Stimulated activated memory B cell treated with anti-CD40 and anti-IgM and Interleukin-4, amounts not matched to agents 10 μg/mL and 1 μg/mL and 100 μg/mL, for 72 hours (primary cell): ENCODE measurements around the gene C15orf39.
"Not testable (repeated sequence)": the region's sequence is repeated elsewhere in the genome, so short reads cannot be mapped to it uniquely, and the experiment has no call there.

ENCODE experiments used
- ATAC-seq: fragments of 150-1000 bp; cut with Tn5 transposase; 2 replicates; pipeline ENCODE4 v1.10.0; 2021
- H3K27ac Mint-ChIP-seq: one replicate; pipeline ENCODE4 v1.8.0; 2022; ENCODE audit warnings: mild to moderate bottlenecking, mixed read lengths
- H3K27me3 Mint-ChIP-seq: one replicate; pipeline ENCODE4 v1.8.0; 2022; ENCODE audit warnings: mixed read lengths
- H3K36me3 Mint-ChIP-seq: one replicate; pipeline ENCODE4 v1.8.0; 2022; ENCODE audit warnings: mixed read lengths
- H3K4me1 Mint-ChIP-seq: one replicate; pipeline ENCODE4 v1.8.0; 2022; ENCODE audit warnings: mixed read lengths
- H3K4me3 Mint-ChIP-seq: one replicate; pipeline ENCODE4 v1.8.0; 2022; ENCODE audit warnings: mild to moderate bottlenecking, moderate library complexity, mixed read lengths
- H3K9me3 Mint-ChIP-seq: one replicate; pipeline ENCODE4 v1.8.0; 2022; ENCODE audit warnings: mixed read lengths

The C15orf39 gene

GRCh38 chr15:75225951-75226732 is 24.5 kb downstream of the C15orf39 start:
- Mint-ChIP-seq H3K36me3 (no peaks in the 10 kb centered on the region), H3K27me3 (peaks cover 62% of the 10 kb centered on the region), H3K9me3 (no peaks in the 10 kb centered on the region), H3K27ac (no peak overlapping the region), H3K4me3 (no peak overlapping the region), H3K4me1 (no peaks in the 10 kb centered on the region)
- ATAC-seq, result no peak

- peaks cover 70% of the 10 kb centered on the region for H3K27me3 Mint-ChIP-seq
- ATAC-seq, H3K9me3 Mint-ChIP-seq, H3K4me3 Mint-ChIP-seq, H3K36me3 Mint-ChIP-seq, H3K4me1 Mint-ChIP-seq, H3K27ac Mint-ChIP-seq: not testable (repeated sequence)
Observed at GRCh38 chr15:75227112-75227511, 25.4 kb downstream of the C15orf39 start.

DNA sequence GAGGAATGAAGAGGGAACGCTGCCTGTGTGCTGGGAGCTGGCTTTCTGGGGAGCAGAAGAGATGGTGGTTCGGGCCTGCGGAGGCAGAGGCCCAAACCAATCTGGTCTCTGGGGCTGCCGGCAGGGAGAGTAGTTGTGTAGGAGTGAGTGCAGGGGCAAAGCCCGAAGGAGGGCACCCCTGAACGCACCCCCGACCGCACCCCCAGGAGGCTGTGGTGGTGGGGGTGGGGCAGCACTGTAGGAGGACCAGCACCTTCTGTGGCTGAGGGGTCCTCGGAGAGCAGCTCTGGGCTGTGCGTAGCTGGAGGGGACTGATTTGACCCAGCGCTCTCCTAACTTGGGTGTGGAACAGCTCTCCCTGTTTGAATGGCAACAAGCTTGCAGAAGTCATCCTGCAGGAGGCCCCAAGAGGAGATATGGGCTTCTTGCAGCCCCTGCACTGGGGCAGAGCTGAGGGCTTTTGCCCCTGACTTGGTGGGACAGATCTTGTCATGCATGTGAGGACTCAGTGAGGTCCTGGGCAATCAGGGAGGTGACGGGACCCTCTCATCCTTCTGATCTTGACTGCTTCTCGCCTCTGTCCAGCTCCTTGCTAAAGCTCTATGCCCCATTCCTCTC is 26.1 kb downstream of the C15orf39 start:
- Mint-ChIP-seq H3K36me3 (no peaks in the 10 kb centered on the region), H3K4me1 (no peaks in the 10 kb centered on the region), H3K27me3 (peaks cover 77% of the 10 kb centered on the region), H3K9me3 (no peaks in the 10 kb centered on the region), H3K27ac (no peak overlapping the region), H3K4me3 (no peak overlapping the region)
- ATAC-seq, result no peak

DNA sequence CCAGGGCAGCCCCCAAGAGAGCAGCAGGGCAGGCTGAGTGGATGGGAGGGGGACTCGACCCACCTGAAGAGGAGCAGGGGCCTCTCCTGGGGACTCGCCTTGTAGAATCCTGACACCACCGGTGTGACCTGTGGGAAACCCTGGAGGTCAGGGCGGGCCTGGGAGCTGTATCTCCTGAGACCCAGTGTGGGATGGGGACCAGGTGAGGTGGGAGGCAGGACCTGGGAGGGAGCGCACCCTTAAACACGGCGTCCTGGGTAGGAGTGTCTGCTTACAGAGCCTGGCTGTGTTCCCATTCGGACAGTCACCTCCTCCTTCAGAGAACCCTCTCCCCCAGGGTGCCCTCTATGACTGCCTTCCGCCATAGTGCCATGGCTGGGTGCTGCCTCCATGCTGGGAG is 27.1 kb downstream of the C15orf39 start:
- no peaks in the 10 kb centered on the region for H3K36me3 Mint-ChIP-seq
- no peak overlapping the region for H3K27ac Mint-ChIP-seq
- ATAC-seq, result no peak
- peaks cover 87% of the 10 kb centered on the region for H3K27me3 Mint-ChIP-seq
- H3K9me3 Mint-ChIP-seq, result no peaks in the 10 kb centered on the region
- no peaks in the 10 kb centered on the region for H3K4me1 Mint-ChIP-seq
- no peak overlapping the region for H3K4me3 Mint-ChIP-seq

- H3K36me3 Mint-ChIP-seq, result no peaks in the 10 kb centered on the region
- H3K4me1 Mint-ChIP-seq, result no peaks in the 10 kb centered on the region
- ATAC-seq, result no peak
- no peaks in the 10 kb centered on the region for H3K9me3 Mint-ChIP-seq
- H3K4me3 Mint-ChIP-seq, result no peak overlapping the region
- H3K27ac Mint-ChIP-seq, result no peak overlapping the region
- peaks cover 90% of the 10 kb centered on the region for H3K27me3 Mint-ChIP-seq
Observed at GRCh38 chr15:75229191-75230015, 27.7 kb downstream of the C15orf39 start.

DNA sequence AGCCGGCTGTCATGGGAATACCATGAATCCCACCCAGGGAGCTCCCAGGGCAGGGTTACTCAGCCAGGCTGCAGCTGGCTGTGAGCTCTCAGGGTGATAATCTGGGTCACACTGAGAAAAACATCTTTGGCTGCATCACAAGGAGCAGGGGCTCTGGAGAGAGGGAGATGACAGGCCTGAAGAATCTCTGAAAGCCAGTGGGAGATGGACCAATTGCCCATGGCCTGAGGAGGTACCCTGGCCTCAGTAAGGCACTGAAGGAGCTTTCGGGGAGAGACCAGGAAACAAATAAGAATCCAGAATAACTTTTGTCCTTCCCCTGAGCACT is 28.3 kb downstream of the C15orf39 start:
- no peaks in the 10 kb centered on the region for H3K9me3 Mint-ChIP-seq
- no peaks in the 10 kb centered on the region for H3K36me3 Mint-ChIP-seq
- H3K27me3 Mint-ChIP-seq, result peaks cover 90% of the 10 kb centered on the region
- no peak overlapping the region for H3K27ac Mint-ChIP-seq
- no peak overlapping the region for H3K4me3 Mint-ChIP-seq
- no peaks in the 10 kb centered on the region for H3K4me1 Mint-ChIP-seq
- no peak for ATAC-seq

- no peak for ATAC-seq
- H3K27me3 Mint-ChIP-seq, result peaks cover 90% of the 10 kb centered on the region
- H3K27ac Mint-ChIP-seq, result no peak overlapping the region
Observed at GRCh38 chr15:75230551-75231371, 29.1 kb downstream of the C15orf39 start.

DNA sequence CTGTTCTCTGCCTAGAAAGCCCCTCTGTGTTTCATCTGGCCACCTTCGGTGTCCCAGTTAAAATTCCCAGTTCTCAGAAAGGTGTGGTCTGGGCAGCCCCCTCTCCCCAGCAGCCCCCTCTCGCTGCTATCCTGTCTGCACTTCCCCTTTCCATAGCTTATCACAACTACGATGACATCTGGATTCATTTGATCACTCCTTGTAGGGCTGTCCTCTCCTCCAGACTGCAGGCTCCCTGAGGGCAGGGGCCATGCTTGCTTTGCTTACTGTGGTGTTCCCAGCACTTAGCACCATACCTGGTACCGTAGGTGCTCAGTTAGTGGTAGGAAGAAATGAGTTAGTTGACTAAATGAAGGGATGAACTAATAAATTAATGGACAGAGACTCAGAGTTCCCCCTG is 30.2 kb downstream of the C15orf39 start:
- H3K27ac Mint-ChIP-seq, result no peak overlapping the region
- no peak for ATAC-seq
- peaks cover 88% of the 10 kb centered on the region for H3K27me3 Mint-ChIP-seq
- H3K9me3 Mint-ChIP-seq, result no peaks in the 10 kb centered on the region
- no peak overlapping the region for H3K4me3 Mint-ChIP-seq
- no peaks in the 10 kb centered on the region for H3K36me3 Mint-ChIP-seq
- H3K4me1 Mint-ChIP-seq, result no peaks in the 10 kb centered on the region

More at GRCh38 chr15:75230551-75231371, 29.1 kb downstream of the C15orf39 start:
- H3K9me3 Mint-ChIP-seq, result no peaks in the 10 kb centered on the region
- H3K4me1 Mint-ChIP-seq, result no peaks in the 10 kb centered on the region
- H3K4me3 Mint-ChIP-seq, result no peak overlapping the region
- no peaks in the 10 kb centered on the region for H3K36me3 Mint-ChIP-seq

DNA sequence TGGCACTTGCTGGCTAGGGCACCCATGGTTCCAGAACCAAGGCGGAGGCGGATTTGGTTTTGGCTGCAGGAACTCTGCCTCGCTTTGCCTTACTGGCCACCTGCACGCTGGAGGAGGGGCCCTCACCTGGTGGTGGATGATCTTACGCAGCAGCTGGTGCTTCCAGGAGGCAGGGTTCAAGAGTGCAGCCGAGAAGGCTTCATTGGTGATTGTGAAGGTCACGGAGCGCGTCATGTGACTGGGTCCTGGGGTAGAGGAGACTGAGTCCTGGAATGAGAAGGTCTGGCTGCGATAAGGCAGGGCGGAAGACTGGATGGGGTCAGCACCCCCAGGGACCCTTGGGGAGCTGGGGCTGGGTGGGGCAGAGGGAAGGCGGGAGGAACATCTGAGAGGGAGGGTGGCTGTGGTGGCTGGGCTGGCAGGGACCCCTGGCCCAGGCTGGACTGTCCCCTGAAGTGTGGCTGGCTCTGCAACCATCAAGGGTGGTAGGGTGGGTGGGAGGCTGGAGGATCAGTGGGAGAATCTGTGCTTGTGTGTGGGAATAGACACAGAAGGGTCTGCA is 30.7 kb downstream of the C15orf39 start:
- H3K4me1 Mint-ChIP-seq, result no peaks in the 10 kb centered on the region
- no peaks in the 10 kb centered on the region for H3K9me3 Mint-ChIP-seq
- no peaks in the 10 kb centered on the region for H3K36me3 Mint-ChIP-seq
- ATAC-seq, result no peak
- H3K27ac Mint-ChIP-seq, result no peak overlapping the region
- peaks cover 83% of the 10 kb centered on the region for H3K27me3 Mint-ChIP-seq
- H3K4me3 Mint-ChIP-seq, result no peak overlapping the region

GRCh38 chr15:75232826-75233503 is 31.3 kb downstream of the C15orf39 start:
- H3K4me3 Mint-ChIP-seq, result no peak overlapping the region
- ATAC-seq, result no peak
- no peaks in the 10 kb centered on the region for H3K9me3 Mint-ChIP-seq
- H3K27me3 Mint-ChIP-seq, result peaks cover 76% of the 10 kb centered on the region
- no peaks in the 10 kb centered on the region for H3K36me3 Mint-ChIP-seq
- no peaks in the 10 kb centered on the region for H3K4me1 Mint-ChIP-seq
- H3K27ac Mint-ChIP-seq, result no peak overlapping the region

DNA sequence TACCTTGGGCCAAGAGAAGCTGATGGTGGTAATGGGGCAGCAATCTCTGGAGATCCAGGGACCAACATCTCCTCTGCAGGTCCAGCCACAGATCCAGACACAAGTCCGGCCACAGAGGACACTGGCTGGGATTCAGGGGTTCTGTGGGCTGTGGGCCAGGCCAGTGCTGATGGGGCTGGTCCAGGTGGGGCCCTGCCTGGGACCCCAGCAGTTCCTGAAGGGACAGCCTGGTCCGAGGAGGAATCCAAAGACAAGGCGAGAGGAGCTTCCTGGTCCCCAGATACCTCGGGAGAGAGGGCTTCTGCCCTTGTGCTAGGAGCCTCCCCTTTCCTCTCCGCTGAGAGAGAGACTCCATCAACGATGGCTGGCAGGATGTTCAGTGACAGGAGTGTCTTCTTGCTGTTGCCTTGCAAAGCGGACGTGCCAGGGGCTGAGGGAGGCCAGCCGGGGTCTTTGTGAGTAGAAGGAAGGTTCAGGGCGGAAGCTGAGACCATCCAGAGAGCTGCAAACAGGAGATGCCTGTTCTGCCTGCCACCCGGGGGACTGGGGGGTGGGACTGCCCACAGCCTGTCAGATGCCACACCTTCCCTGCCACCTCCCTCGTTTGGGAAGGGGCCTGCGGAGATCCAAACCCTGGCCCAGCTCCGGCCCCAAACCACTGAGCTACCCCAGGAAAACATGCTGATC is 32.0 kb downstream of the C15orf39 start:
- H3K27ac Mint-ChIP-seq, result no peak overlapping the region
- H3K4me3 Mint-ChIP-seq, result no peak overlapping the region
- H3K9me3 Mint-ChIP-seq, result no peaks in the 10 kb centered on the region
- H3K36me3 Mint-ChIP-seq, result no peaks in the 10 kb centered on the region
- no peak for ATAC-seq
- peaks cover 76% of the 10 kb centered on the region for H3K27me3 Mint-ChIP-seq
- H3K4me1 Mint-ChIP-seq, result no peaks in the 10 kb centered on the region

GRCh38 chr15:75234191-75234810 is 32.6 kb downstream of the C15orf39 start:
- no peaks in the 10 kb centered on the region for H3K9me3 Mint-ChIP-seq
- H3K4me3 Mint-ChIP-seq, result no peak overlapping the region
- no peak for ATAC-seq
- peaks cover 79% of the 10 kb centered on the region for H3K27me3 Mint-ChIP-seq
- no peak overlapping the region for H3K27ac Mint-ChIP-seq
- no peaks in the 10 kb centered on the region for H3K36me3 Mint-ChIP-seq
- H3K4me1 Mint-ChIP-seq, result no peaks in the 10 kb centered on the region

GRCh38 chr15:75235051-75235673 is 33.5 kb downstream of the C15orf39 start:
- Mint-ChIP-seq H3K9me3 (no peaks in the 10 kb centered on the region), H3K4me1 (no peaks in the 10 kb centered on the region), H3K27ac (no peak overlapping the region), H3K36me3 (no peaks in the 10 kb centered on the region), H3K27me3 (peaks cover 78% of the 10 kb centered on the region), H3K4me3 (no peak overlapping the region)
- no peak for ATAC-seq
